Measurements from ENCODE around the gene CNR1.
A peak's percentile ranks its signal among the peaks of the same experiment; 100 is the strongest.
"Not testable (repeated sequence)": the region's sequence is repeated elsewhere in the genome, so short reads cannot be mapped to it uniquely, and the experiment has no call there.

Gene CNR1

GRCh38 chr6:88165844-88166492 lies at the start of gene CNR1:
CNR1 (minus strand) TSS chr6:88166347; CDS start chr6:88145274, 21,073 bp downstream.
- Mint-ChIP-seq H3K27ac (no peak within 1 kb of the TSS), H3K9me3 (no peaks in the 10 kb centered on the region)

GRCh38 chr6:88211446-88211845 lies 45.3 kb upstream of the CNR1 start:
- no peaks in the 10 kb centered on the region for H3K36me3 Mint-ChIP-seq

More at GRCh38 chr6:88165844-88166492, at the start of gene CNR1:
- Mint-ChIP-seq H3K36me3 (no peaks in the 10 kb centered on the region), H3K4me3 (peak within 1 kb of the TSS; percentile 76), H3K27me3 (peaks cover 56% of the 10 kb centered on the region), H3K4me1 (peaks cover 12% of the 10 kb centered on the region)

GRCh38 chr6:88209301-88209700 lies 43.2 kb upstream of the CNR1 start:
- Mint-ChIP-seq H3K36me3 (no peaks in the 10 kb centered on the region), H3K4me1 (no peaks in the 10 kb centered on the region), H3K27me3 (peaks cover 3% of the 10 kb centered on the region), H3K4me3 (no peak overlapping the region), H3K27ac (no peak overlapping the region), H3K9me3 (peaks cover 12% of the 10 kb centered on the region)

More at GRCh38 chr6:88211446-88211845, 45.3 kb upstream of the CNR1 start:
- H3K4me3 Mint-ChIP-seq, result no peak overlapping the region
- H3K9me3 Mint-ChIP-seq, result no peaks in the 10 kb centered on the region
- no peaks in the 10 kb centered on the region for H3K4me1 Mint-ChIP-seq
- H3K27me3 Mint-ChIP-seq, result peaks cover 3% of the 10 kb centered on the region
- no peak overlapping the region for H3K27ac Mint-ChIP-seq

GRCh38 chr6:88208726-88209125 lies 42.6 kb upstream of the CNR1 start:
- peaks cover 3% of the 10 kb centered on the region for H3K27me3 Mint-ChIP-seq
- H3K4me1 Mint-ChIP-seq, result no peaks in the 10 kb centered on the region
- no peak overlapping the region for H3K27ac Mint-ChIP-seq
- H3K36me3 Mint-ChIP-seq, result no peaks in the 10 kb centered on the region
- H3K4me3 Mint-ChIP-seq, result no peak overlapping the region
- peaks cover 18% of the 10 kb centered on the region for H3K9me3 Mint-ChIP-seq

- H3K27ac Mint-ChIP-seq, H3K4me3 Mint-ChIP-seq, H3K4me1 Mint-ChIP-seq, H3K36me3 Mint-ChIP-seq, H3K27me3 Mint-ChIP-seq: not testable (repeated sequence)
- peaks cover 34% of the 10 kb centered on the region for H3K9me3 Mint-ChIP-seq
These were observed 35.6 kb upstream of the CNR1 start for GRCh38 chr6:88201734-88202133.

GRCh38 chr6:88184921-88185320 lies 18.8 kb upstream of the CNR1 start:
- Mint-ChIP-seq H3K4me3 (no peak overlapping the region), H3K27ac (no peak overlapping the region), H3K4me1 (no peaks in the 10 kb centered on the region), H3K27me3 (peaks cover 12% of the 10 kb centered on the region), H3K9me3 (no peaks in the 10 kb centered on the region), H3K36me3 (no peaks in the 10 kb centered on the region)

GRCh38 chr6:88183471-88183870 lies 17.3 kb upstream of the CNR1 start:
- Mint-ChIP-seq H3K9me3 (peaks cover 5% of the 10 kb centered on the region), H3K27me3 (peaks cover 14% of the 10 kb centered on the region), H3K27ac (no peak overlapping the region), H3K4me1 (no peaks in the 10 kb centered on the region), H3K4me3 (no peak overlapping the region), H3K36me3 (no peaks in the 10 kb centered on the region)

GRCh38 chr6:88179692-88180091 lies 13.5 kb upstream of the CNR1 start:
- Mint-ChIP-seq H3K4me1 (no peaks in the 10 kb centered on the region), H3K27me3 (peaks cover 23% of the 10 kb centered on the region), H3K4me3 (no peak overlapping the region), H3K36me3 (no peaks in the 10 kb centered on the region), H3K9me3 (peaks cover 5% of the 10 kb centered on the region), H3K27ac (no peak overlapping the region)

GRCh38 chr6:88177961-88178464 lies 11.9 kb upstream of the CNR1 start:
- peaks cover 5% of the 10 kb centered on the region for H3K9me3 Mint-ChIP-seq
- no peaks in the 10 kb centered on the region for H3K4me1 Mint-ChIP-seq
- H3K36me3 Mint-ChIP-seq, result no peaks in the 10 kb centered on the region
- H3K27me3 Mint-ChIP-seq, result peaks cover 26% of the 10 kb centered on the region
- no peak overlapping the region for H3K27ac Mint-ChIP-seq
- no peak overlapping the region for H3K4me3 Mint-ChIP-seq

GRCh38 chr6:88174906-88175305 lies 8.8 kb upstream of the CNR1 start:
- Mint-ChIP-seq H3K4me1 (no peaks in the 10 kb centered on the region), H3K27ac (no peak overlapping the region), H3K4me3 (no peak overlapping the region), H3K27me3 (peaks cover 31% of the 10 kb centered on the region), H3K36me3 (no peaks in the 10 kb centered on the region), H3K9me3 (peaks cover 5% of the 10 kb centered on the region)

GRCh38 chr6:88171312-88171711 lies 5.2 kb upstream of the CNR1 start:
- H3K4me1 Mint-ChIP-seq, result peaks cover 6% of the 10 kb centered on the region
- no peak overlapping the region for H3K27ac Mint-ChIP-seq
- H3K9me3 Mint-ChIP-seq, result no peaks in the 10 kb centered on the region
- H3K36me3 Mint-ChIP-seq, result no peaks in the 10 kb centered on the region
- no peak overlapping the region for H3K4me3 Mint-ChIP-seq
- H3K27me3 Mint-ChIP-seq, result peaks cover 48% of the 10 kb centered on the region

GRCh38 chr6:88168362-88168761 lies 2.2 kb upstream of the CNR1 start:
- Mint-ChIP-seq H3K4me1 (peaks cover 12% of the 10 kb centered on the region), H3K36me3 (no peaks in the 10 kb centered on the region), H3K27ac (no peak overlapping the region), H3K4me3 (no peak overlapping the region), H3K9me3 (no peaks in the 10 kb centered on the region), H3K27me3 (peaks cover 52% of the 10 kb centered on the region)

GRCh38 chr6:88167352-88167937 lies 1.3 kb upstream of the CNR1 start:
- Mint-ChIP-seq H3K9me3 (no peaks in the 10 kb centered on the region), H3K27me3 (peaks cover 54% of the 10 kb centered on the region), H3K36me3 (no peaks in the 10 kb centered on the region), H3K27ac (no peak overlapping the region), H3K4me1 (peaks cover 12% of the 10 kb centered on the region), H3K4me3 (peak overlapping the region; percentile 59)

GRCh38 chr6:88166493-88167351 lies 575 bp upstream of the CNR1 start:
- no peaks in the 10 kb centered on the region for H3K9me3 Mint-ChIP-seq
- H3K36me3 Mint-ChIP-seq, result no peaks in the 10 kb centered on the region
- H3K27me3 Mint-ChIP-seq, result peaks cover 54% of the 10 kb centered on the region
- peaks cover 12% of the 10 kb centered on the region for H3K4me1 Mint-ChIP-seq
- H3K4me3 Mint-ChIP-seq, result peak overlapping the region; percentile 70
- no peak overlapping the region for H3K27ac Mint-ChIP-seq

GRCh38 chr6:88165087-88165843 lies 882 bp downstream of the CNR1 start:
- no peaks in the 10 kb centered on the region for H3K9me3 Mint-ChIP-seq
- H3K27me3 Mint-ChIP-seq, result peaks cover 51% of the 10 kb centered on the region
- no peak overlapping the region for H3K27ac Mint-ChIP-seq

More at GRCh38 chr6:88165087-88165843, 882 bp downstream of the CNR1 start:
- Mint-ChIP-seq H3K4me1 (peaks cover 12% of the 10 kb centered on the region), H3K36me3 (no peaks in the 10 kb centered on the region), H3K4me3 (peak overlapping the region; percentile 76)

Data from activated naive CD4-positive, alpha-beta T cell treated with anti-CD3 and anti-CD28 coated beads, Interleukin-2, amount 50 U/mL, for 24 hours (primary cell).